MM.1S (cell line): ENCODE data around the gene CDH4.

Experiments used
- DNase-seq: peaks from one replicate; pipeline ENCODE4 v3.0.0-alpha.2; 2015
- H2AFZ ChIP-seq: fragments of 300-600 bp; sonication (generic); 2 replicates; pipeline ENCODE4 v1.6.0; 2016; ENCODE audit warnings: antibody characterized with exemption, low read length
- H3F3A ChIP-seq: fragments of 300-600 bp; sonication (generic); 2 replicates; pipeline ENCODE4 v1.6.1; 2016; ENCODE audit warnings: mild to moderate bottlenecking, antibody characterized with exemption, low read length, moderate library complexity, mixed read lengths; ENCODE audit not compliant: insufficient read depth
- H3K27ac ChIP-seq: fragments of 300-600 bp; sonication (generic); 2 replicates; pipeline ENCODE4 v1.5.1; 2016; ENCODE audit warnings: mild to moderate bottlenecking, low read length
- H3K27me3 ChIP-seq: fragments of 300-600 bp; sonication (generic); replicated peaks from 2 replicates; pipeline ENCODE4 v1.6.0; 2016; ENCODE audit warnings: low read length; ENCODE audit not compliant: insufficient read depth
- H3K36me3 ChIP-seq: fragments of 300-600 bp; sonication (generic); replicated peaks from 2 replicates; pipeline ENCODE4 v1.6.1; 2016; ENCODE audit warnings: mild to moderate bottlenecking, low read length, mixed read lengths; ENCODE audit not compliant: insufficient read depth
- H3K4me1 ChIP-seq: fragments of 300-600 bp; sonication (generic); 2 replicates; pipeline ENCODE4 v1.6.1; 2016; ENCODE audit warnings: low read length, mixed read lengths
- H3K4me2 ChIP-seq: fragments of 300-600 bp; sonication (generic); 2 replicates; pipeline ENCODE4 v1.6.0; 2016; ENCODE audit warnings: low read depth, low read length
- H3K4me3 ChIP-seq: fragments of 300-600 bp; sonication (generic); 2 replicates; pipeline ENCODE4 v1.5.1; 2016; ENCODE audit warnings: low read length, mixed read lengths
- H3K79me2 ChIP-seq: fragments of 300-600 bp; sonication (generic); 2 replicates; pipeline ENCODE4 v1.6.1; 2016; ENCODE audit warnings: mixed run types, low read length, mixed read lengths
- H3K9ac ChIP-seq: fragments of 300-600 bp; sonication (generic); 2 replicates; pipeline ENCODE4 v1.6.1; 2016; ENCODE audit warnings: low read length, mixed read lengths
- H3K9me2 ChIP-seq: fragments of 300-600 bp; sonication (generic); replicated peaks from 2 replicates; pipeline ENCODE4 v1.6.1; 2016; ENCODE audit warnings: mild to moderate bottlenecking, low read length, mixed read lengths; ENCODE audit not compliant: insufficient read depth
- H3K9me3 ChIP-seq: fragments of 300-600 bp; sonication (generic); replicated peaks from 2 replicates; pipeline ENCODE4 v1.6.1; 2016; ENCODE audit warnings: mild to moderate bottlenecking, low read length, mixed read lengths; ENCODE audit not compliant: insufficient read depth
- H4K20me1 ChIP-seq: fragments of 300-600 bp; sonication (generic); 2 replicates; pipeline ENCODE4 v1.6.1; 2016; ENCODE audit warnings: mild to moderate bottlenecking, low read length, moderate library complexity, mixed read lengths; ENCODE audit not compliant: insufficient read depth
- CTCF ChIP-seq: fragments of 300-600 bp; sonication (generic); IDR thresholded peaks from 2 replicates; pipeline ENCODE4 v1.5.1; 2016; ENCODE audit warnings: antibody characterized with exemption, low read length, mixed read lengths
- EZH2 ChIP-seq: fragments of 300-600 bp; sonication (generic); optimal IDR thresholded peaks from 2 replicates; pipeline ENCODE3; 2017; ENCODE audit warnings: low read depth, mild to moderate bottlenecking, antibody characterized with exemption, low read length, mixed read lengths
- EZH2phosphoT487 ChIP-seq: fragments of 300-600 bp; sonication (generic); IDR thresholded peaks from 2 replicates; pipeline ENCODE4 v1.6.1; 2018; ENCODE audit warnings: antibody characterized with exemption, low read length

The CDH4 gene

DNA sequence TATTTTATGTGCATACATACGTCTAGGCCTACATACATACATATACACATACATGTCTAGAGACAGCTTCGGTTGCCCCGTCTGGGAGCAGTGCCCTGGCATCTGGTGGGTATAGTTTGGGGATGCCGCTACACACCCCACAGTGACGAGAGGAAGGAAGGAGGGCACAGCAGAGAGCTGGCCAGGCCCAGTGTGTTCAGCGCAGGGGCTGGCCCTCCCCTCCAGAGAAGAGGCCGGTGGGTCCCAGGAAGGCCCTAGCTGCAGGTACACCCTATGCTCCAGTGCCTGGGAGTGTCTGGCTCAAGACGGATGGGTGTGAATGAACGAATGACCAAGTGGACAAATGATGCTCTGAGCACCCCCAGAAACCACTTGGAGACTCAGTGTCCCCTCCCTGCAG is 284.6 kb downstream of the CDH4 start:
- no peak overlapping the region for H2AFZ ChIP-seq
- no peaks in the 10 kb centered on the region for H4K20me1 ChIP-seq
- TF ChIP-seq CTCF = no peak
- TF ChIP-seq EZH2 = no peak
- TF ChIP-seq EZH2phosphoT487 = no peak
- peaks cover 100% of the 10 kb centered on the region for H3K27me3 ChIP-seq
- H3K79me2 ChIP-seq = no peaks in the 10 kb centered on the region
- no peaks in the 10 kb centered on the region for H3K9me3 ChIP-seq
- H3K9ac ChIP-seq = no peak overlapping the region
- H3K9me2 ChIP-seq = no peaks in the 10 kb centered on the region
- H3K27ac ChIP-seq = no peak overlapping the region
- H3K36me3 ChIP-seq = no peaks in the 10 kb centered on the region
- H3K4me1 ChIP-seq = no peaks in the 10 kb centered on the region
- H3K4me2 ChIP-seq = no peak overlapping the region
- no peak overlapping the region for H3K4me3 ChIP-seq
- no peak for DNase-seq
- no peaks in the 10 kb centered on the region for H3F3A ChIP-seq

GRCh38 chr20:61537239-61538182 is 285.4 kb downstream of the CDH4 start:
- no peak overlapping the region for H3K27ac ChIP-seq
- no peak for DNase-seq
- no peaks in the 10 kb centered on the region for H4K20me1 ChIP-seq
- no peaks in the 10 kb centered on the region for H3K9me3 ChIP-seq
- H3K9me2 ChIP-seq = no peaks in the 10 kb centered on the region
- TF ChIP-seq EZH2 = no peak
- TF ChIP-seq EZH2phosphoT487 = no peak
- H3K4me2 ChIP-seq = no peak overlapping the region
- H3K79me2 ChIP-seq = no peaks in the 10 kb centered on the region
- no peak overlapping the region for H3K4me3 ChIP-seq
- H3K27me3 ChIP-seq = peaks cover 100% of the 10 kb centered on the region
- no peaks in the 10 kb centered on the region for H3K36me3 ChIP-seq
- H3K9ac ChIP-seq = no peak overlapping the region
- no peak overlapping the region for H2AFZ ChIP-seq
- no peaks in the 10 kb centered on the region for H3F3A ChIP-seq
- no peaks in the 10 kb centered on the region for H3K4me1 ChIP-seq

DNA sequence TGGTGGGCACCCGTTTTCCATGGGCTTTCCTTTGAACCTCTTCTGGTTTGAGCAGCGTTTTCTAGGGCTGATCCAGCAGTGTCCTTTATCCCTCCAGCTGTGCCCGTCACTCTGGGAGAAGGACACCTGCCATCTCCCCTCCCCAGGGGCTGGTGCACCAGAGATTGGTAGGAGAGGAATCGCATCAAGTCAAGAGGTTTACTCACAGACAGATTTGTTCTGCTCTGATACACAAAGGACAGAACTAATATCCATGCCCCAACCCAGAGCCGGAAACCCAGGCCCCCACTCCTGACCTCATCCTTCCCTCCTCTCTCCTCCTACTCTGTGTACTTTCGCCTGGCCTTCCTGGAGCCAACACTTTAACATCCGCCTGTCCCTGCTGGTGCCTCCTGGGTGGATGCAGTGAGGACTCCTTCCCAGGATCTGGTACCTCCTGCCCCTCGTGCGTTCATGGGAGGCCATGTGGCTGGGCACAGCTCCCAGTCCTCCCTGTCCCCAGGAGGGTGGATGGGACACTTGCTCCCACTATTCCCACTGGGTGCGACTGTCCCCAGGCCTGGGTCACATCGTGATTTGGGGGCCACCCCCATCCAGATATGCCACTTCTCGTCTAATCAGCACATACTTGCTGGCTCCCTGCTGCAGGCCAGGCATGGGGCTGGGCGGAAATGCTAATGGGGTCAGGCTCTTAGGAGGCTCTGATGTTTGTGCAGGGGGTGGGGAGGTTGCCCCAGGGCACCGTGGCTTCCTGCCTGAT is 286.3 kb downstream of the CDH4 start:
- Histone ChIP-seq H3K27ac (no peak overlapping the region), H3K79me2 (no peaks in the 10 kb centered on the region), H3K9me3 (no peaks in the 10 kb centered on the region), H3K36me3 (no peaks in the 10 kb centered on the region), H2AFZ (no peak overlapping the region), H3F3A (no peaks in the 10 kb centered on the region), H3K4me3 (no peak overlapping the region), H3K4me1 (no peaks in the 10 kb centered on the region), H3K4me2 (no peak overlapping the region), H3K9ac (no peak overlapping the region), H4K20me1 (no peaks in the 10 kb centered on the region), H3K27me3 (peaks cover 100% of the 10 kb centered on the region), H3K9me2 (no peaks in the 10 kb centered on the region)
- no peak for DNase-seq
- TF ChIP-seq EZH2 (no peak), EZH2phosphoT487 (no peak)

GRCh38 chr20:61538943-61539265 is 286.8 kb downstream of the CDH4 start:
- peaks cover 100% of the 10 kb centered on the region for H3K27me3 ChIP-seq
- no peak overlapping the region for H2AFZ ChIP-seq
- H3K27ac ChIP-seq = no peak overlapping the region
- H3K9ac ChIP-seq = no peak overlapping the region
- no peaks in the 10 kb centered on the region for H4K20me1 ChIP-seq
- H3K4me1 ChIP-seq = no peaks in the 10 kb centered on the region
- H3K4me3 ChIP-seq = no peak overlapping the region
- H3F3A ChIP-seq = no peaks in the 10 kb centered on the region
- no peaks in the 10 kb centered on the region for H3K36me3 ChIP-seq
- H3K9me2 ChIP-seq = no peaks in the 10 kb centered on the region
- no peak overlapping the region for H3K4me2 ChIP-seq
- no peaks in the 10 kb centered on the region for H3K79me2 ChIP-seq
- no peak for TF ChIP-seq CTCF
- no peaks in the 10 kb centered on the region for H3K9me3 ChIP-seq
- no peak for DNase-seq
